NCI-H526 treated with DMSO at 0.1 percent for 48 hours (cell line): ENCODE data around the gene DHRS4L2.
A peak's percentile ranks its signal among the peaks of the same experiment; 100 is the strongest.
"Not testable (repeated sequence)": the region's sequence is repeated elsewhere in the genome, so short reads cannot be mapped to it uniquely, and the experiment has no call there.

Experiments
- DNase-seq: peaks from one replicate; lab custom pipeline; 2025; lab: John Stamatoyannopoulos, UW

Gene DHRS4L2

DNA sequence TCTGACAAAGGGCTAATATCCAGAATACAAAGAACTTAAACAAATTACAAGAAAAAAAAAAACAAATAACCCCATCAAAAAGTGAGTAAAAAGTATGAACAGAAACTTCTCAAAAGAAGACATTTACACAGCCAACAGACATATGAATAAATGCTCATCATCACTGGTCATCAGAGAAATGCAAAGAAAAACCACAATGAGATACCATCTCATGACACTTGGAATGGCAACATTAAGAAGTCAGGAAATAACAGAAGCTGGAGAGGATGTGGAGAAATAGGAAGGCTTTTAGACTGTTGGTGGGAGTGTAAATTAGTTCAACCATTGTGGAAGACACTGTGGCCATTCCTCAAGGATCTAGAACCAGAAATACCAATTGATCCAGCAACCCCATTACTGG lies 30.2 kb downstream of the DHRS4L2 start:
- not testable (repeated sequence) for DNase-seq

DNA sequence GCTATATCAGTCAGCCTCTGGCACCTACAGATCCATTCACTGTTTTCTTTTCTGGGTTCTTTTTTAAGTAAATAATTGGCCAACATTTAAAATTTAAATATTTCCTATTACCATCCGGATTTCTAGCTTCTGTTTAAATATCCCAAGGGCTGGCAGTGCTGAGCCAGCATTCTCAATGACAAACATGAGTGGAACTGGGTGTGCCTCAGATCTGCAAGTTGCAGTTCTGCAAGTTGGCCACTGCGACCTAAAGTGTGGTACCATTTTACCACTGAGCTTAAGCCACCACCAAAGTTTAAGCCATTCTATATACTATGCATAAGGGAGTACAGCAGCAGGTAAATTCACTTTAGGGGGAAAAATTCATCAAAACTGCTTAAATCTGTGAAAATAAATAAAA lies 31.2 kb downstream of the DHRS4L2 start:
- not testable (repeated sequence) for DNase-seq

DNA sequence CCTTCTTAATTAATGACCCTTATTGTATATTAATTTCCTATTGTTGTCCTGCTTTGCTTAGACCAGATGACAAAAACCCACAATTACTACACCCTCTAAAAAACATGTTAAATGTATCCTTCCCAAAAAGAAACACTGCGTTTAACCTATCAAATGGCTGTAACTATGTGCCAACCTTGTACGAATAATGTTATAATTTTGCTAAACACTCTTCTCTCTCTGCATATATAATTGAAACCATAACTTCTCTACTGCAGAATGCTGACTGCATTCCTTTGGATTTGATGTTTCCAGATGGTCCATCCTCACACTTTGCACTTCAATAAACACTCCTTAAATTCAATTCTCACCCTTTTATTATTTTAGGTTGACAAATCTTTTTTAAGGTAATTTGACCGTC lies 31.8 kb downstream of the DHRS4L2 start:
- DNase-seq, result not testable (repeated sequence)

DNA sequence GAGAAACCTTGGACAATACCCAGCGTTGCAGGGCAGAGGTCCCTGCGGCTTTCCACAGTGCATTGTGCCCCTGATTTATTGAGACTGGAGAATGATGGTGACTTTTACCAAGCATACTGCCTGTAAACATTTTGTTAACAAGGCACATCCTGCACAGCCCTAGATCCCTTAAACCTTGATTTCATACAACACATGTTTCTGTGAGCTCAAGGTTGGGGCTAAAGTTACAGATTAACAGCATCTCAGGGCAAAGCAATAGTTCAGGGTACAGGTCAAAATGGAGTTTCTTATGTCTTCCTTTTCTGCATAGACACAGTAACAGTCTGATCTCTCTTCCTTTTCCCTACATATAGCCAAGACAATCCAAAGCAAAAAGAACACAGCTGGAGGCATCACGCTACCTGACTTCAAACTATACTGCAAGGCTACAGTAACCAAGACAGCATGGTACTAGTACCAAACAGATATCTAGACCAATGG lies 36.2 kb downstream of the DHRS4L2 start:
- DNase-seq, result not testable (repeated sequence)

DNA sequence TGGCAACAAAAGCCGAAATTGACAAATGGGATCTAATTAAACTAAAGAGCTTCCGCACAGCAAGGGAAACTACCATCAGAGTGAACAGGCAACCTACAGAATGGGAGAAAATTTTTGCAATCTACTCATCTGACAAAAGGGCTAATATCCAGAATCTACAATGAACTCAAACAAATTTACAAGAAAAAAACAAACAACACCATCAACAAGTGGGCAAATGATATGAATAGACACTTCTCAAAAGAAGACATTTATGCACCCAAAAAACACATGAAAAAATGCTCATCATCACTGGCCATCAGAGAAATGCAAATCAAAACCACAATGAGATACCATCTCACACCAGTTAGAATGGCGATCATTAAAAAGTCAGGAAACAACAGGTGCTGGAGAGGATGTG lies 41.0 kb downstream of the DHRS4L2 start:
- not testable (repeated sequence) for DNase-seq

DNA sequence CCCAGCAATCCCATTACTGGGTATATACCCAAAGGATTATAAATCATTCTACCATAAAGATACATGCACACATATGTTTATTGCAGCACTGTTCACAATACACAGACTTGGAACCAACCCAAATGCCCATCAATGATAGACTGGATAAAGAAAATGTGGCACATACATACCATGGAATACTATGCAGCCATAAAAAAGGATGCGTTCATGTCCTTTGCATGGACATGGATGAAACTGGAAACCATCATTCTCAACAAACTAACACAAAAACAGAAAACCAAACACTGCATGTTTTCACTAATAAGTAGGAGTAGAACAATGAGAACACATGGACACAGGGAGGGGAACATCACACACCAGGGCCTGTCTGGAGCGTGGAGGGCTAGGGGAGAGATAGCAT lies 42.6 kb downstream of the DHRS4L2 start:
- DNase-seq, result not testable (repeated sequence)

DNA sequence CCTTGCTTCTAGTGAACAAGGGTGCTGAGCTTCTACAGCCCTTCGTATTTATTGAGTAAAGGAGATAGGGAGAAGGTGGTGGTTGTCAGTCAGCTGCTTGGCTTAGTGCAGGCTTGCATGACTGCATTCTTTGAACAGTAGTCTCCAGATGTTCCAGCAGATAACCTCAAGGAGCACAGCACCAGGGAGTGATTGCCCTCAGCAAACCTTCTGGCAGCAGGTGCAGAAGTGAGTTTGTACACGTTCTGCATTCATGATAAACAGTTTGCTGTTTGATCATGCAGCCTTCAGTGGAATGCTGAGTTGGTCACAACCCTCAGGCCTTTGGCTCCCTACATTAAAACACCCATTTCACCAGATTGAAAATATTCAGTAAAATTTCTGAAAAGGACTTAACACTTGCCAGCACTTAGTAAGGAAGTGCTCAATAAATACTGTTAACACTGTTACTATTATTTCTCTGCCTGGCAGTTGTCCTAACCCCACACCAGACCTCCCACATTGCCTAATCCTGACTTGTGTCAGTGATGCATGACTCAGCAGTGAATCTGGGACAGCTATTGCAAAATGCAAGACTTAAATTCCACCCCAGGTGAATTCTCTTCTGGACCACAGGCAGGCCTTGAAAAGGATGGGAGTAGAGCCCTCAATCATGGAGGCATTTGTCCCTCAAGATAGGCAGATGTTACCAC lies 44.1 kb downstream of the DHRS4L2 start:
- DNase-seq, result no peak

DNA sequence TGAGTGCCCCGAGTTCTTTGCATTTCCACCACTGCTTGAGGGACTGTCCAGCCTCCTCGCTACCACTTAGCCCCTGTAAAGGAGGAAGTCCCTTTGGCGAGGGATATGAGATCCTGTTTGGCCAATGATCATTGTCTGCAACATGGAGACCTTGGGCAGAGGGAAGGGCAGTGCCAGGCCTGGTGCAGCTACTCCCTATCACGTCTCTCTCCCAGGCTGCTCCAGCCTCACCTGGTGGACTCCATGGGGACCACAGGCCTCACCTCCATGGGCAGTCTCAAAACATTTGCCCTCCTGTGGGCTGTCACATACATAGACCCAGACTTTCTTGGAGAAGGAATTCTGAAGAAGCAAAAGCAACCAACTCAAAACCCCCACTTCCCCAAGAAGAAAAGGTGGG lies 47.0 kb downstream of the DHRS4L2 start:
- not testable (repeated sequence) for DNase-seq

DNA sequence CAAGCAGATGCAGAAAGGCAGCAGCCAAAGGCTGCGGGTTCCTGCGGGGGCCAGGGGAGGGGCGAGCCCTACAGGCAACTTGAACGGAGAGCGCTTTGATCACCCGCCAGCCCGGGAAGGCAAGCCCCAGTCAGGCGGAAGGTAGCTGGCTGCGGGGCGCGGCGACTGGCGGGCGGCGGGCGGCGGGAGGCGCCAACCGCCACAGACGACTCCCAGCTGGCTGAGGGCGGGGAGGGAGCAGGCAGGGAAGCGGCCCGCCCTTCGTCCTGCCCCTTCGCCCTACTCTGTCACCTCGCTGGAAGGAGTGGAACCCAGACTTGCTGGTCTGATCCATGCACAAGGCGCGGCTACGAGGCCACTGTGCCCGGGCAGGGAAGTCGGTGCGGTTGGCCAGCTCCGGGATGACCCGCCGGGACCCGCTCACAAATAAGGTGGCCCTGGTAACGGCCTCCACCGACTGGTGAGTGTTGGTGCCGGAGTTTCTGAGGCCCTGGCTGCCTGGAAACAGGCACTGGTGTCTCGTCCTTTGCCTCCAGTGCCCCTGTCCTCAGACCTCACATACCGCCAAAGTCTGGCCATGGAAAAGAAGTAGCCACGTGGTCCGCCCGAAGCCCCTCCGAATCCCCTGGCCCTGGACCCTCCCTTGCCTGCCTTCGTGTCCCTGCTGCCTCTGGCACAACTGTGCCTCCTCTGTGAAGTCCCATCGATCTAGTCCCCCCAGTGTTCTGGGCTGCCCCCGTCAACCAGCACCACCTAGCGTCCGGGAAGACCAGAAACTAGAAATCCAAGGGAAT lies 47.6 kb downstream of the DHRS4L2 start:
- peak; percentile 55 for DNase-seq

DNA sequence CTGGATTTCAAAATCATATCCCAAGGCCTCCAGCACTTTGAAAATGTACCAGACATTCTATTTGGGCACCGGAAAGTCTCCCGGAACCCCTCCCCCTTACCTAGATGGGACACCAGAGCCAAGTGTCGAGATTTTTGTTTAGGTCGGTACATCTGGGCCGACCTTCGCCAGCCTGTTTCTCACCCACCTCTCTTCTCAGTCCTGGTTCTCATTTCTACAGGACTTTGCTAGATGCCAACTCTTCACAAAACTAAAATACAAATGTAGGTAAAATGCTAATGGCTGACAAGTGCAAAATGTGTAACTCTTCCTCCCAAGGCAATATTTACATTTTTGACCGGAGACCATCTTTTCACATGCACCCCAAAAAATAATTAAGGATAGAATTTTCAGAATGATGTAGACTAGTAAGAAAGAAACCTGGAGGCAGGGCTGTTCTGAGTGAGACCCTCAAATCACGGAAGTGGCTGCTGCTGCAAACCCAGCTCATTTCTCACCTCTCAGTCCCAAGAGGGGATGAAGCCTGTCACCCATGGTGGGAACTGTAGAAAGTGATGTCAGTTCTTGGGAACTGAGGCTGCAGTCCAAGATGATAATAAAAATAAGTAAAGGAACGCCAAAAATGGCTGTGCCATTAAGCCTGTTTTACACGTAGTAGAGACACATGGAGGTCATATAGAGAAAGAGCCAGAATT lies 48.4 kb downstream of the DHRS4L2 start:
- DNase-seq, result not testable (repeated sequence)

DNA sequence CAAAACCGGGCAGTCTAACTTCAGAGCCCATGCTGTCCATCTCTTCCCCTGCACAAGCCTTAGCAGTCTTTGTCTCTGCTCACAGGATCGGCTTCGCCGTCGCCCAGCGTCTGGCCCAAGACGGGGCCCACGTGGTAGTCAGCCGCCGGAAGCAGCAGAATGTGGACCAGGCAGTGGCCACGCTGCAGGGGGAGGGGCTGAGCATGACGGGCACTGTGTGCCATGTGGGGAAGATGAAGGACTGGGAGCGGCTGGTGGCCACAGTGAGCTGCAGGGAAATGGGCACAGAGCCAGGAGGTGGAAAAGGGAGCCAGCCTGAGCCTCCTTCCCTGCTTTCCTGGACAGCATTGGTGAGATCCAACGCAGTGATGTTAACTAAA lies 48.9 kb downstream of the DHRS4L2 start:
- DNase-seq, result no peak

DNA sequence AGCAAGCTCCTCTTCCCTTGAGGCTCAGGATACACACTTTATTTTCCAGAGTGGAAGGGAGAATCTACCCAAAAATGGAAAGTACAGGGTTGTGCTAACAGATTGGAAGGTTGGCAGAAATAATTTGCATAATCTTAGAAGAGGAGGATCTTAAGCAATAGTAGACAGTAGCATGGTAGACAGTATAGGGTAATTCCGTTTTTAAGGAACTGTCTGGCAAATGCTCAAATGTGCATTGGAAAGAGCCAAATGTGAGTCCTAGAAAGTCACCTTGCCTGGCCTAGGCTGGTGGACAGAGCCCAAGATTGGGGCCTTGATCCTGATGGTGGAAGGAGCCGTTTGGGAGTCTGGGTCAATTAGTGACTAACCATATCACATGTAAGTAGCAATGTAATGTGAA lies 50.0 kb downstream of the DHRS4L2 start:
- no peak for DNase-seq

DNA sequence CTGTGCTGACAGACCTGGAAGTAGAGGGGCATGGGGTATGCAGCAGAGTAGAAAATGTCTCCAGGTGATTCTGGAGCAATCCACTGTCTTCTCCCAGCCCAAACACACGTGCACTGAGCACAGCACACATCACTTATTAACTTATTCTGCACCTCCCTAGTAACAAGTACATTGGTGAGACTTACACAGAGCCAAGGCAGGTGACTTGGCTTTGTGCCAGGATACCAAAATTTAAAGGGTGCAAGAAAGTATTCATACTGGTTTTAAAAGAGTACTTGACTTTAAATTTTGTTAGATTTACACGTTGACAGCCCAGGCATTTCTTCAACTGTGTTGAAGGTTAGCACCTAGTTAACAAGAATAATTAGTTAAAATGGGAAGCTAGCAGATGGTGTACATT lies 52.0 kb downstream of the DHRS4L2 start:
- no peak for DNase-seq

DNA sequence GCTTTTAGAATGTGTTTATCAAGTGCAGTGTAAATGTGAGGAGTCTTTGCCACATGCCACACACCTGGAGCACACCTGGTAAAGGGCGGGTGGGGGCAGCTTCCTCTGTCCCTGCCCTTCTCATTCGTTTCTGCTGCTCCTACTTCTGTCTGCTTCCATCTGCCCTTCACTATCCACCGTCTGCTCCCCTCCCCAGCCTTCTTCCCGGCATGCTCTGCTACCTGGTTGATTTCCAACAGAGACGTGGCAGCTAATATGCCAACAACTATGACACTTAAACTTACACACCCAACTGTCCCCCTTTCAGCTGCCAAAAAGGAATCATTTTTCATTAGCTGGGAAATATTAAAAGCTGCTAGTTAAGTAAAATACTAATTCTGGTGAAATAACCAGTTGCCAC lies 54.0 kb downstream of the DHRS4L2 start:
- DNase-seq, result no peak

DNA sequence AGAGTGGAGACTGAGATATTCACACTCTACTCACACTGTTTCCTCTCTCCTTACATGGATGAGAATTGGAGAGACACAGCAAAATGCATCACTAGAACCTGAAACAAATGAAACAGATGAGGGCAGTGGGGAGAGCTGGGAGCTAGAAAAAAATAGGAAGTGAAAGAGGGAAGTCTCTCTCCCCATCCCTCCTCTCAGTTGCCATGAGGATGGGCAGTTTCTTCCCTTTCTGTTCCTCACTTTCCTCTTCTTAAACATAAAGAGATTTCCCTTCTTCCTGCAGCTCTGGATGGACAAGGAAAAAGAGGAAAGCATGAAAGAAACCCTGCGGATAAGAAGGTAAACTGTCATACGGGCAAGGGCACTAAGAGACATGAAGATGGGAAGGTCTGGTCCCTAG lies 60.3 kb downstream of the DHRS4L2 start:
- DNase-seq, result not testable (repeated sequence)

DNA sequence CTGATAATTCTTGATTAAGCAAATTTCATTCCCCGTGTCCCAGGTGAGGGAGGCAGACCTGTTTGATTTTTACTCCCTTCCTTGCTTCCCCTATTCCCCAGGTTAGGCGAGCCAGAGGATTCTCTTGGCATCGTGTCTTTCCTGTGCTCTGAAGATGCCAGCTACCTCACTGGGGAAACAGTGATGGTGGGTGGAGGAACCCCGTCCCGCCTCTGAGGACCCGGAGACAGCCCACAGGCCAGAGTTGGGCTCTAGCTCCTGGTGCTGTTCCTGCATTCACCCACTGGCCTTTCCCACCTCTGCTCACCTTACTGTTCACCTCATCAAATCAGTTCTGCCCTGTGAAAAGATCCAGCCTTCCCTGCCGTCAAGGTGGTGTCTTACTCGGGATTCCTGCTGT lies 62.0 kb downstream of the DHRS4L2 start:
- not testable (repeated sequence) for DNase-seq

DNA sequence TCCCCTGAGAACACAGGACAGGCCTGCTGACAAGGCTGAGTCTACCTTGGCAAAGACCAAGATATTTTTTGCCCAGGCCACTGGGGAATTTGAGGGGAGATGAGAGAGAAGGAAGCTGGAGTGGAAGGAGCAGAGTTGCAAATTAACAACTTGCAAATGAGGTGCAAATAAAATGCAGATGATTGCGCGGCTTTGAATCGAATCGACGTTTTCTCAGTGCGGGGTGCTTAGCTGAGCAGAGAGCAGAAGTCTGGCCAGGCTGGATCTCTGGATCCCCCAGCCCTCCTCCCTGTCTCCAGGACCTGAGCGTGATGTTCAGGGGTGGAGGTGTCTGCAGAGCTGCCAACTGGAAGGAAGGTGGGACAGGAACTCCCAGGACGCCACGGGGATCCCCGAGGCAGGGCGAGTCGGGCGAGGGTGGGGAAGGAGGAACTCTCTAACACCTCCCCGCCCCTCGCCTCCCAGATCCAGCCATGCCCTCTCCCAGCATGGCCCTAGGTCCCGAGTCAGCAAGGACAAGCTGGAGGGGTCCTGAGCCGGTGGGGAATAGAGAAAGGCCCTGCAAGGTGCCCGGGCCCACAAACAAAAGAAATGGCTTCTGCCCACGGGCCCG lies 62.6 kb downstream of the DHRS4L2 start:
- DNase-seq, result peak; percentile 85

DNA sequence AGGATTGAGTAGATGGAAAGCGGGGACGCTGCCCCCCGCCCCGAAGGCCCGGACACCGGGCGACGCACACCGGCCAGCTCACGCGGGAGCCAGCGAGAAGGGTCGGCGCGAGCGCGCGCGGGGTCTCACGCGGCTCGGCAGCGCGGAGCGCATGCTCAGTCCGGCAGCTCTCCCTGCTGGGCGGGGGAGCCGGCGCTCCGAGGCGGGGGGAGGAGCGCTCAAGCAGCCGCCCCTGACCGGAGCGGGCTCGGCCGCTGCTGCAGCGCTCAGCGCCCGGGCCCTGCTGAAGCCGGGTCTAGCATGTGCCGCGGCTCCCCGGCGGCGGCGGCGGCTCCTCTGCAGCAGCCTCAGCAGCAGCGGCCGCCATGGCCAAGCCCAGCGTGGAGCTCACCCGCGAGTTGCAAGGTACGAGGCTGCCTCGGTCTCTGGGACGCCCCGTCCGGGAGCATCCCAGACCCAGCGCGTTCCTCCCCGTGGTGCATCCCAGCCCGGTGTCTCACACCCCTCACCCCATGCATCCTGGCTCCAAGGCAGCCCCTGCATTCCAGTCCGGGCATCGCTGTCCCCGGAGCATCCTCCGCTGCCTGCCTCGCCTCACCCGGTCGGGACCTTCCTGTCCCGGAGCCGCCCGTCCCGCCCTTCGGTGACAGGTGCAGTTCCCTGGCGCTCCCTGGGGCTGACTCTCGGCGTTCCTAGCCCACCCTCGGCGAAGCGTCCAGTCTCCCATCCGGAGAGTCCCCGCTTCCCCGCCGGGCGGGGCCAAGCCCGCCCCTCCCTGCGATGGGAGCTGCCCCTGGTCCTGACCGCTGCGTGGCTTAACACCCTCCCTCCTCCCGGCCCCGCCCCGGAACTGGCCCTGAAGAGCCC lies 63.3 kb downstream of the DHRS4L2 start, which contains the start of gene CARMIL3:
CARMIL3 (plus strand) TSS at position 221 of the 867 bp plus-strand sequence; CDS start at position 366, 145 bp downstream.
- DNase-seq, result peak; percentile 38

DNA sequence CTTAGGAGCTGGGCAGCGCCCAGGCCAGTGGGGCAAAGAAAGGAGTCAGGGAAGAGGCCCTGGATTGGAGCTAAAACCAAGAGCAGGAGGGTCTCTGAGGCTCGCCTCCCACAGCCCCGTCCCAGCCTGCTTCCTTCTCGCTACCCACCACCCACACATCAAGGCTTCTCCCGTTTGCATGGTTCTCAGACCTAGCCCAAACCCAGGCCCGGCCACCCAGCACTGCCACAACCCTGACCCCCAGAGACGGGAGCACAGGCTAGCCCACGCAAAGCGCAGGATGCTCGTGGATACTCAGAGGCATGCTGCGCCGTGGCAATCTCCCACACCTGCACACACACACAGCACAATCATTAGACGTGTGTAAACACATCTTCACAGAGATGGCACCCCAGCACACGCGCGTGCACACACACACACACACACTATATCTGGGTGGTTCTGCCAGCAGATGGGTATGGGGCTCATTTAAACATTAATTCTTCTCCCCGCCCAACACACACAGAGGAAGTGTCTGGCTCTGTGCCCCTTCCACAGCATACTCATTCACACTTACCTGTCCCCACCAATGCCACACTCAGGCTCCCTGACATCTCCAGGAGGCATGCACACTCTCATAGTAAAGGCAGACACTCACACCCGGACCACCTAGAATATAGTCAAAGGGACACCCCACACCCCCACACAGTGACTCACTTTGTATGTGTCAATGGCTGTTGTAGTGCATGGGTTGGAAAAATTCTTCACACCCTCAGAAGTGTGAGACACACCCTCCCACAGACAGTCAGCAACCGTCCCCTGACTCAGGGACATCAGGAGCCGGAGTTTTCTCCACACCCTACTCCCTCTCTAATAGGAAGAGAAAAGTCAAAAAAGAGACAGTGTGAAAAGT lies 64.2 kb downstream of the DHRS4L2 start:
- no peak for DNase-seq
